Measurements from ENCODE around the gene MTFR2.

DNA sequence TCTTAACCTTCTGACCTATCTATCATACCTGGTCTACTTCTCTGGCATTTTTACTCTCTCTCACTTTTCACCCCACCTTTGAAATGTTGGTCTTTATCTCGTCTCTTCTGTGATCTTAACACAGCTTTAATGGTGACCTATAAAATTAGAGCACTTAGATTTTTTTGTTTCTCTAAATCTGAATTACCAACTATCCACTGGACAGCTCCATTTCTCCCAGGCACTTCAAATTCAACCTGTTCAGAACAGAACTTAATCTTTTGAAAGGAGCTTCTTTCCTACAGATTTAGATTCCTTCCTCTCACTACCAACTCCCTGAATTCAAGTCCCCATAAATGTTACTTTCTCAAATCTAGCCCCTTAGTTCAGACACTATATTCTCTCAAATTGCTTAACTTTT lies 15.0 kb upstream of the MTFR2 start:
- TF ChIP-seq, protein P1, sequence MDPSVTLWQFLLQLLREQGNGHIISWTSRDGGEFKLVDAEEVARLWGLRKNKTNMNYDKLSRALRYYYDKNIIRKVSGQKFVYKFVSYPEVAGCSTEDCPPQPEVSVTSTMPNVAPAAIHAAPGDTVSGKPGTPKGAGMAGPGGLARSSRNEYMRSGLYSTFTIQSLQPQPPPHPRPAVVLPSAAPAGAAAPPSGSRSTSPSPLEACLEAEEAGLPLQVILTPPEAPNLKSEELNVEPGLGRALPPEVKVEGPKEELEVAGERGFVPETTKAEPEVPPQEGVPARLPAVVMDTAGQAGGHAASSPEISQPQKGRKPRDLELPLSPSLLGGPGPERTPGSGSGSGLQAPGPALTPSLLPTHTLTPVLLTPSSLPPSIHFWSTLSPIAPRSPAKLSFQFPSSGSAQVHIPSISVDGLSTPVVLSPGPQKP (IDR thresholded peaks at IDR 0.05; ENCODE audit: low read depth, low read length) = no peak
- TF ChIP-seq, protein P2, sequence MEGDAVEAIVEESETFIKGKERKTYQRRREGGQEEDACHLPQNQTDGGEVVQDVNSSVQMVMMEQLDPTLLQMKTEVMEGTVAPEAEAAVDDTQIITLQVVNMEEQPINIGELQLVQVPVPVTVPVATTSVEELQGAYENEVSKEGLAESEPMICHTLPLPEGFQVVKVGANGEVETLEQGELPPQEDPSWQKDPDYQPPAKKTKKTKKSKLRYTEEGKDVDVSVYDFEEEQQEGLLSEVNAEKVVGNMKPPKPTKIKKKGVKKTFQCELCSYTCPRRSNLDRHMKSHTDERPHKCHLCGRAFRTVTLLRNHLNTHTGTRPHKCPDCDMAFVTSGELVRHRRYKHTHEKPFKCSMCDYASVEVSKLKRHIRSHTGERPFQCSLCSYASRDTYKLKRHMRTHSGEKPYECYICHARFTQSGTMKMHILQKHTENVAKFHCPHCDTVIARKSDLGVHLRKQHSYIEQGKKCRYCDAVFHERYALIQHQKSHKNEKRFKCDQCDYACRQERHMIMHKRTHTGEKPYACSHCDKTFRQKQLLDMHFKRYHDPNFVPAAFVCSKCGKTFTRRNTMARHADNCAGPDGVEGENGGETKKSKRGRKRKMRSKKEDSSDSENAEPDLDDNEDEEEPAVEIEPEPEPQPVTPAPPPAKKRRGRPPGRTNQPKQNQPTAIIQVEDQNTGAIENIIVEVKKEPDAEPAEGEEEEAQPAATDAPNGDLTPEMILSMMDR (IDR thresholded peaks at IDR 0.05) = no peak
